GM15510 (cell line): Measurements from ENCODE around the gene ARRB2.

ENCODE experiments used
- POLR2A ChIP-seq: IDR thresholded peaks from 3 replicates; pipeline ENCODE4 v1.6.1; 2011; ENCODE audit warnings: borderline replicate concordance; ENCODE audit not compliant: insufficient read length; ENCODE audit errors: extremely low read depth

The ARRB2 gene

DNA sequence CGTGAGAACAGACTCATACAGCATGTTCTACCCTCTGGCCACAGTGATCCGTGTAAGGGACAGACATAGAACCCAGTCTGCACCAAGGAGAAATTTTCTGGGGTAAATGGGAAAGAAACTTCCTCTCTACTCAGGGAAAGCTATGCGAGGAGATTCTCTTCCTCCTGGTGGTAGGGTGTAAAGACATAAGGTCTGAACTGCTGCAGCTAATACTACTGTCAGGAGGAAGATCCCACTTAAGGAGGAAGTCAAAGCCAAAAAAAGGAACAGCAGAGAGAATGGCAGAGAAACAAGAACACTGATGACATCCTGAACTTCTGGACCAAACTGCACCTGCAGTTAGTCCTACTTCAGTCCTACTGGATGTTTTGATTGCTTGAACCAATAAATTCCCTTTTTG lies 54.2 kb downstream of the ARRB2 start:
- no peak for TF ChIP-seq POLR2A

DNA sequence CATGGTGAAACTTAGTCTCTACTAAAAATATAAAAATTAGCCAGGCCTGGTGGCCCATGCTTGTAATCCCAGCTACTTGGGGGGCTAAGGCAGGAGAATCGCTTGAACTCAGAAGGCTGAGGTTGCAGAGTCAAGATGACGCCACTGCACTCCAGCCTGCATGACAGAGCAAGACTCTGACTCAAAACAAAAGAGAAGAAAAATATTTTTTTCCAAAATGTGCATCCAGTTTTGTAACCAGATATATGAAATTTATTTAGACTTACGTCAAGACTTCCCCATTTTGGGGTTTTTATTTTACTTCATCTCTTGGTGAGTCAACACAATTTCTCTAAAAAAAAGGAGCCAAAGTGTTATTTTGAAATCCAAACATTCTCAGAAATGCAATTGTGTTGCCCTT lies 55.8 kb downstream of the ARRB2 start:
- TF ChIP-seq POLR2A, result no peak

- no peak for TF ChIP-seq POLR2A
Measured at GRCh38 chr17:4766723-4767122, 56.3 kb downstream of the ARRB2 start.

DNA sequence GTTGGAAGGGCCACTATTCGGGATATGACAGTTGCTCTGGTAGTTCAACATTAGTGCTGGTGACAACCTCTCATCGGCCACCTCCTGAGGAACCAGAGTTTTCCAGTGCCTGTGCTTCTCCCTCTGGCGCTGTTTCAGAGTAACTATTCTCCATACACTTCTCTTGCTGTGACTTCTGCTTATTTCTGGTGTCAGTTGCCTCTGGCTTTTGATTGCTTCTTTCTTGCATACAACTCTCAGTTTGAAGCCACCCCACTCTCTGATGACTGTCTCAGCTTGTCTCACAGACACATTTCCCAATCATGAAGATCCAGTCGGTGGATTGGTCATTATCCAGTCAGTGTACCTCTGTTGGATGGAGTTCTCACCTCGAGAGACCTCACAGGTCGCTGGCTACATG lies 57.9 kb downstream of the ARRB2 start:
- no peak for TF ChIP-seq POLR2A

DNA sequence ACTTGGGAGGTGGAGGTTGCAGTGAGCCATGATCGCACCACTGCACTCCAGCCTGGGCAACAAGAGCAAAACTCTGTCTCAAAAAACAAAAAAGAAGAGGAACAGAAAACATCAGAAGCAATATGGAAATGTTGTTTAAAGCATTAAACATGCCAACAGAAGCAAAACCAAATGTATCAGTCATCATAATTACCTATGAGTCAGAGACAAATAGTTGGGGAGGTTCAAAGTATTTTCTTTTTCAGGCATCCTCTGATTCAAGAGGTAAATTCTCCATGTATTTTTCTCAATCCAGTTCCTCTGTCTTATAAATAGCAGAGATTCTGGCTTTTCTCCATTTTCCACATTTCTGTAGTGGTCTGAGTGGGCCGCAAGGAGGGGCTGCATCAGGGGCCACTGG lies 59.2 kb downstream of the ARRB2 start:
- TF ChIP-seq POLR2A, result no peak
